ENCODE measurements around the gene NR2E1.
A peak's percentile ranks its signal among the peaks of the same experiment; 100 is the strongest.

DNA sequence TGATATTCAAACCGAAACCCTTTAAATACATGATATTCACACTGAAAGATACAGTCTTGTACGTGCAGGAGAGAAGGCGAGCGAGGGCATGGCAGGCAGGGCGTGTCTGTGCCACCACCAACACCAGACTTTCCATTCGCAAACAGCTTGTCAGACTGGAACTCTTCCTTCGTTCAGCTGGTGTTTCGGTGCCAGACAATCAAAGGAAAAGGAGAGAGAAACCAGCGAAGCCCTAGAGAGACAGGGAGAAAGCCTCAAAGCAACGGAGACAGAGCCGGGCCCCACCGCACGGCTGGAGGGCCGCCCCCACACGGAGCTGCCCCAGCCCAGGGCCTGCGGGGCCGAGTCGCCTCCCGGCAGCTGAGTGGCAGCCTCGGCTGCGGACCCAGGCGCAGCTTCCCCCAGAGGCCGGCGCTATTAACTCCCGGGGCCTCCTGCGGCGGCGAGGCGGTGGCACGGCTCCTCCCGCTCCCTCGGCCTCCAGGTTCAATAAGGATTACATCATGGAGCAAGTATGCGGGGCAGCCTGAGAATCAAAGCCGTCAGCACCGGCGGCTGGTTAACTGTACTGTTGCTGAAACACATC is 32.1 kb upstream of the NR2E1 start:
- TF ChIP-seq, protein P1, sequence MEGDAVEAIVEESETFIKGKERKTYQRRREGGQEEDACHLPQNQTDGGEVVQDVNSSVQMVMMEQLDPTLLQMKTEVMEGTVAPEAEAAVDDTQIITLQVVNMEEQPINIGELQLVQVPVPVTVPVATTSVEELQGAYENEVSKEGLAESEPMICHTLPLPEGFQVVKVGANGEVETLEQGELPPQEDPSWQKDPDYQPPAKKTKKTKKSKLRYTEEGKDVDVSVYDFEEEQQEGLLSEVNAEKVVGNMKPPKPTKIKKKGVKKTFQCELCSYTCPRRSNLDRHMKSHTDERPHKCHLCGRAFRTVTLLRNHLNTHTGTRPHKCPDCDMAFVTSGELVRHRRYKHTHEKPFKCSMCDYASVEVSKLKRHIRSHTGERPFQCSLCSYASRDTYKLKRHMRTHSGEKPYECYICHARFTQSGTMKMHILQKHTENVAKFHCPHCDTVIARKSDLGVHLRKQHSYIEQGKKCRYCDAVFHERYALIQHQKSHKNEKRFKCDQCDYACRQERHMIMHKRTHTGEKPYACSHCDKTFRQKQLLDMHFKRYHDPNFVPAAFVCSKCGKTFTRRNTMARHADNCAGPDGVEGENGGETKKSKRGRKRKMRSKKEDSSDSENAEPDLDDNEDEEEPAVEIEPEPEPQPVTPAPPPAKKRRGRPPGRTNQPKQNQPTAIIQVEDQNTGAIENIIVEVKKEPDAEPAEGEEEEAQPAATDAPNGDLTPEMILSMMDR (IDR thresholded peaks at IDR 0.05): peak in 2 of 6 experiments; percentile 7 to 36
- peak in 1 of 2 donors; percentile 35 for TF ChIP-seq POLR2A (IDR thresholded peaks at IDR 0.05)

Measured in thyroid gland (tissue), 4 donors.